KG1 (cell line): Measurements from ENCODE around the gene SSH3.

Experiments used
- DNase-seq: peaks from one replicate; lab custom pipeline; 2025; lab: John Stamatoyannopoulos, UW

SSH3 gene

GRCh38 chr11:67293090-67293489 lies 10.2 kb upstream of the SSH3 start:
- no peak for DNase-seq

GRCh38 chr11:67295846-67296245 lies 7.5 kb upstream of the SSH3 start:
- DNase-seq, result no peak

GRCh38 chr11:67298786-67299185 lies 4.5 kb upstream of the SSH3 start:
- DNase-seq, result no peak

- DNase-seq, result no peak
Measured at GRCh38 chr11:67299471-67300191, 3.7 kb upstream of the SSH3 start.

- DNase-seq, result no peak
Measured at GRCh38 chr11:67300256-67300755, 3.0 kb upstream of the SSH3 start.

GRCh38 chr11:67300756-67301312 lies 2.5 kb upstream of the SSH3 start:
- DNase-seq, result no peak

GRCh38 chr11:67301313-67301921 lies 1.9 kb upstream of the SSH3 start:
- DNase-seq, result no peak

GRCh38 chr11:67301951-67302516 lies 1.3 kb upstream of the SSH3 start:
- no peak for DNase-seq

- no peak for DNase-seq
Measured at GRCh38 chr11:67302571-67303131, 679 bp upstream of the SSH3 start.

GRCh38 chr11:67303835-67304411 lies 593 bp downstream of the SSH3 start:
- no peak for DNase-seq

- no peak for DNase-seq
Measured at GRCh38 chr11:67304511-67305113, 1.3 kb downstream of the SSH3 start.

GRCh38 chr11:67306769-67307544 lies 3.6 kb downstream of the SSH3 start:
- DNase-seq, result no peak

GRCh38 chr11:67307545-67308001 lies 4.2 kb downstream of the SSH3 start:
- DNase-seq, result no peak

GRCh38 chr11:67308031-67308866 lies 4.9 kb downstream of the SSH3 start:
- no peak for DNase-seq

GRCh38 chr11:67309166-67309565 lies 5.8 kb downstream of the SSH3 start:
- no peak for DNase-seq

GRCh38 chr11:67309661-67310061 lies 6.3 kb downstream of the SSH3 start:
- DNase-seq, result no peak

- DNase-seq, result no peak
Measured at GRCh38 chr11:67310246-67311050, 7.1 kb downstream of the SSH3 start.

GRCh38 chr11:67311051-67311555 lies 7.8 kb downstream of the SSH3 start:
- DNase-seq, result no peak

GRCh38 chr11:67311556-67312082 lies 8.3 kb downstream of the SSH3 start:
- no peak for DNase-seq
